ENCODE measurements around the gene TMEM266.

The TMEM266 gene

DNA sequence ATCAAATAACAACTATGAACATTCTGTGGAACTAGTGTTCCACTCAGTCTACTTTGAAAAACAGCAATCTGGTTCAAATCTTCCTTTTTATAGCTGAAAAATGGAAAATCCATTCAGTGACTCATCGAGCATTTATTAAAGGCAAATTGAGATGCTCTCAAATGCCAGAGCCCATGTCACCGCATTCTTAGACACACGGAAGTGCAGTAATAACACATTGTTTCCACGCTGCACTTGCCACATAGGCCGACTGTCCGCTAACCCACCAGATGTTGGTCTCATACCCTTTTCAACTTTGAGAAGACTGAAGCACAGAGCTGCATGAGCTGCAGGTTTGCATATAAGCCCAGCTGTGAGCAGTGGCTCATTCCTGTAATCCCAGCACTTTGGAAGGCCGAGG, 95.9 kb downstream of the TMEM266 start:
- Mint-ChIP-seq H3K4me3 (no peak overlapping the region), H3K36me3 (ENCODE audit: low read depth) (no peaks in the 10 kb centered on the region), H3K4me1 (ENCODE audit: low read depth) (peaks cover 31% of the 10 kb centered on the region), H3K9me3 (no peaks in the 10 kb centered on the region), H3K27ac (peak overlapping the region; percentile 61), H3K27me3 (peaks cover 8% of the 10 kb centered on the region)
- DNase-seq, result no peak

DNA sequence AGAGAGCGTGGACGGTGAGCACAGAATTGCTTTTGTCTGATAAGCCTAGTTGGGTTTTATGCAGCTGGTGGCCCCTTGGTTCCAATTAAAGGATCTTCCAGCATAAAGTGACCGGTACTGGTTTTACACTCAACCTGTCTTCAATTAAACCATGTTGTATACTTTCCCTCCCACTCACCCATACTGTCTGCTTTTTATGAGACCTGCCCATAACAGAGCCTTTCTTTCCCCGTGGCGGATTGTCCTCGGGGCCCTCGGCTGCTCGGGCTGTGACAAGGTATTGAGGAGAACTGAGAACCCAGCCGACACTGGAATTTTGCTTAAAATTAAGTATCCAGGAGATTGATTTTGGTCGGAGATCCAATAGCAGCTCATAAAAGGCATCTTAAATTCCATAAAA, 98.4 kb downstream of the TMEM266 start:
- no peak for DNase-seq
- peaks cover 8% of the 10 kb centered on the region for H3K27me3 Mint-ChIP-seq
- H3K4me1 Mint-ChIP-seq (ENCODE audit: low read depth), result peaks cover 17% of the 10 kb centered on the region
- no peaks in the 10 kb centered on the region for H3K9me3 Mint-ChIP-seq
- no peak overlapping the region for H3K4me3 Mint-ChIP-seq
- no peaks in the 10 kb centered on the region for H3K36me3 Mint-ChIP-seq (ENCODE audit: low read depth)
- no peak overlapping the region for H3K27ac Mint-ChIP-seq

DNA sequence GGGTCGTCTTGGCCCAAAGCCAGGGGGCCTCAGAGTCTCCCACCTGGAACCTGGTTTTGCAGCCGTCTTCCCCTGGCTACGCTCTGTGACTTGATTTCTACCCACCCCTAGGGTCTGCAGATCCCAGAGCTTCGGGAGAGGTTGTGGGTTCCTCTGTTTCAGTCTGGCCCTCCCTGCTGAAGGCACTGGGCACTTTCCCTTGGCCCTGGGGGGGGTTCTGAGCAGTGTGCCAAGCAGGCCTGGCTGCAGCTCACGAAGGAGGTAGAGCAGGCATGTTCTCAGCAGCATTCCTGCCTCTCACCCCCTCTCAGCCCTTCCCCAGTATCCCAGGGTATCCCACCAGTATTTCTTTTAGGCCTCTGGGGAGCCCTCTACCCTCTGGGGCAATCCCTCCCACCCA, 99.0 kb downstream of the TMEM266 start:
- Mint-ChIP-seq H3K9me3 (no peaks in the 10 kb centered on the region), H3K27ac (no peak overlapping the region), H3K4me3 (no peak overlapping the region), H3K27me3 (peaks cover 3% of the 10 kb centered on the region), H3K36me3 (ENCODE audit: low read depth) (no peaks in the 10 kb centered on the region), H3K4me1 (ENCODE audit: low read depth) (peaks cover 14% of the 10 kb centered on the region)
- DNase-seq, result no peak

DNA sequence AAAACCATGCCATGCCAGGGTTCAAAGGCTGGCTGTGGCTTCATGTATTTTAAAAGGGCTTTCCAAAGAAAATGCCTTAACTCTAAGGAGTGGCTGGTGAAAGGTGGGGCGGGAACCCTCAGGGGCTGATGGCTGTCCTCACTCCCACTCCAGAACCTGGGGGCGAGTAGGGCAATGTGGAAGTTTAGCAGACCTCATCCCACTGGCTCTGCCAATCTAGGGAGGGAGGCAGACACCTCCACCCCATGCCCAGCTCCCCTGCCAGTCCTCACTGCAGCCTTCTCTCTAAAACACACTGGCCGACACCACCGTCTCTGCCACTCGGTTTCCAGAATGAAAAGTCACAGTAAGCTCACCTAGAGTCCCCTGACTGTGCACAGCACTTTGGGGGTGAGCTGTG, 99.5 kb downstream of the TMEM266 start:
- peaks cover 2% of the 10 kb centered on the region for H3K27me3 Mint-ChIP-seq
- H3K4me1 Mint-ChIP-seq (ENCODE audit: low read depth), result peaks cover 14% of the 10 kb centered on the region
- no peak overlapping the region for H3K27ac Mint-ChIP-seq
- H3K9me3 Mint-ChIP-seq, result no peaks in the 10 kb centered on the region
- DNase-seq, result no peak
- no peak overlapping the region for H3K4me3 Mint-ChIP-seq
- no peaks in the 10 kb centered on the region for H3K36me3 Mint-ChIP-seq (ENCODE audit: low read depth)

DNA sequence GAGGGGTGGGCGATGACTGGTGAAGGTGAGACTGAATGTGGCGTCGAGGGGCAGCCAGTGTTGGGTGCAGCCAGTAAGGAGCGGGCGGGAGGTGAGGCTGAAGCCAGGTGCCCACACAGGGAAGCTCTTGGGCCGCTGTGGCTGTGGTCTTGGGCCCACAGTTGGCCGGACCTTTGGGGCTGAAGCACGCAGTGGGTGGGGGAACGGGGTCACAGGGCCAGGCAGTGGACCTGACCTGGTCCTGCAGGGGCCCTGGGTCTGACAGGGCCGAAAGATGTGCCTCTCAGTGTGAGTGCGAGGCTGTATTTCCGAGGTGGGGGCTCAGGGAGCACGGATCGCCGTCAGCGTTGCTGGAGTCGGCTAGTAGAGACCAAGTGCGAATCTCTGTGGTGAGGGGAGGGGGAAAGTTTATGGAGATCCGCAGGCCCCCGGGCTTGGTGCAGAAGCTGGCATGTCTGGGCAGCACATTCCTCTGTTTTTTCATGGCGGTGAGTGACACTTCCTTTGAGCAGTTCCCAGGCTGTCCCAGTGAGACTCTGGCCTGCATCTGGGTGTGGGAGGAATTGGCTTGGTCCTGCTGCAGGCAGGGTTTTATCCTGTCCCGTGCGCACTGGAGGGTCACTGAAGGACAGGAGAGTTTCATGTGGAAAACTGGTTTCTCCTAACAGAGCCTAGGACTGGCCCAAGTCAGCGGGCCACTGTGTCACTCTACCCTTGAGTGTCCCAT, 100.8 kb downstream of the TMEM266 start:
- Mint-ChIP-seq H3K36me3 (ENCODE audit: low read depth) (no peaks in the 10 kb centered on the region), H3K27me3 (no peaks in the 10 kb centered on the region), H3K4me3 (no peak overlapping the region), H3K27ac (no peak overlapping the region), H3K9me3 (no peaks in the 10 kb centered on the region), H3K4me1 (ENCODE audit: low read depth) (peaks cover 4% of the 10 kb centered on the region)
- no peak for DNase-seq

DNA sequence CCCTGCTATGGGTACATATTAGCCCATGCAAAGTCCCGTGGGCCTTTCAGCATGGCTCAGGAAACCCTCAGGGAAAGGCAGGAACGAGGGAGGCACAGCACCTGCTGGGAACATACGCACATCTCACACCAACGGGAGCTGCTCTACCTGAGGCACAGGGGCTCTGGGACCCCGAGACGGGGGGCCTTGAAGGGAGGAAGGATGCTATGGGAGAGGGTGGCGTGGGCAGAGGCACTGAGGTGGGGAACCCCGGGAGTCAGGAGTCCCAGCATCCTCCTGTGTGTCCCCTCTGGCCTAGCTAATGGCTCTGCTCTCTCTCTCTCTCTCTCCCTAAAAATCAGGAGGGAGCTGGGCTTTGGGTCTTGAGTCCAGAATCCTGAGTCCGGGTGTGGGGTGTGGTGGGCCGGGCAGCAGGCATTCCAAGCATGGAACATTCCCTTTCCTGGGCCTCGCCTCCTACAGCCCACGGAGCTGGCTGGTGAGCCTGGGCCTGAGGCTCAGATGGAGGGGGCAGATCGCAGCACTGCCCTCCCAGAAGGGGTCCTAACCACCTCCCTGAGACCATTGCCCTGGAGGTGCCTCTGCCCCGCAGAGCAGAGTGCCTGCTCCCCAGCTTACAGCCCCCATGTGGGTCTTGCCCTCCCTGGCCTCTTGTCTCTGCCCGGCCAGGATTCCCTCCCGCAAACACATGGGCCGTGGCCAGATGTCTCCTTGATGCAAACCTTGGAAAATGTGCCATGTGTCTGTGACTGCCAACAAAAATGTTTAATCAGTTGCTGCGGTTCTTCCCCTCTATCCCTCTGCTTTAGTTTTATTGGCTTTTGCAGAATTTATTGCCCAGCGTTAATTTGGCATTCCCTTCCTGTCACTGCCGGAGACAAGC, 101.6 kb downstream of the TMEM266 start:
- no peaks in the 10 kb centered on the region for H3K27me3 Mint-ChIP-seq
- H3K9me3 Mint-ChIP-seq, result no peaks in the 10 kb centered on the region
- H3K27ac Mint-ChIP-seq, result no peak overlapping the region
- H3K36me3 Mint-ChIP-seq (ENCODE audit: low read depth), result no peaks in the 10 kb centered on the region
- no peak for DNase-seq
- no peak overlapping the region for H3K4me3 Mint-ChIP-seq
- H3K4me1 Mint-ChIP-seq (ENCODE audit: low read depth), result no peaks in the 10 kb centered on the region

DNA sequence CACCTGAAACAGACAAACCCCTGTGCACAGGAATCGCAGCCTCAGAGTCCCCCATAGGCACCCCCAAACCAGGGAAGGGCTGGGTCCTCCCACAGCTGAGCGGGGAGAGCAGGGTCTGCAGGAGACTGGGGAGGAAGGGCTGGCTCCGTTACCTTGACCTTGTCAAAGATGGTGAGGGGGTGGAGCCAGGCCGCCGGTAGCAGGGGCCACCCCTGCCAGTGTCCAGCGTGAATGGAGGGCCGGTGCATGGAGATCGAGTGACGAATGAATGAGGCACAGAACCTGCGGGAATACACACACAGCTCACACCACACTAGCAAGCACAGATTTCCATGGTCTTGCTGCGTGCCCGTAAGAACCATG, 102.2 kb downstream of the TMEM266 start:
- H3K9me3 Mint-ChIP-seq, result no peaks in the 10 kb centered on the region
- H3K36me3 Mint-ChIP-seq (ENCODE audit: low read depth), result no peaks in the 10 kb centered on the region
- H3K27me3 Mint-ChIP-seq, result no peaks in the 10 kb centered on the region
- H3K4me1 Mint-ChIP-seq (ENCODE audit: low read depth), result no peaks in the 10 kb centered on the region
- no peak overlapping the region for H3K4me3 Mint-ChIP-seq
- H3K27ac Mint-ChIP-seq, result no peak overlapping the region
- no peak for DNase-seq

DNA sequence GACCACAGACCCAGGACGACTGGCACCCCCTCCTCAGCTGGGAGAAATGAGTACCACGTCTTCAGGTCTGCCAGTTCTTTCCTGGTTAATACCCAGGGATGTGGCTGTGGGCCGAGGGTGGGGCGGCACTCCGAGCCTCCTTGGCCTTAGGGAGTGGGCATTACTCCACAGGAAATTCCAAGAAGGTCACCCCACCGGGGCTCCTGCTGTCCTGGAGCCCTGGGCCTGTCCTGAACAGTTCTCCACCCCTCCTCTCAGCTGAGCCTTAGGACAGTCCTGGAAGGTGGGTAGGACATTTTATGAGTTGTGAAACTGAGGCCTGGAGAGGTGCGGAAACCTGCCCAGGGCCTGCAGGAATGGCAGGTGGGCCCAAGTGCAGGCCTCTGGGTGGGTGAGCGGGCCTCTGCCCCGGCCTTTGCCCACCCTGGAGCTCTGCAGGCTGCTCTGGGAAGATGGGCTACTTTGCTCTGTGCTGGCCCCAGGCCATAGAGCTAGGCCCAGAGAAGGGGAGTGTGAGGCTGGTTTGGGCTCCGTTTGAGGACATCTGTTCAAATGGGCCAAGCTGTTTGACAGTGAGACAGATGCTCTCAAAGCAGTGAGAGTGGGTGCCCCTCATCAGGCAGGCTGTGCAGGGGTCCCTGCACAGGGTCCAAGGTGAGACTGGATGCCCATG, 103.1 kb downstream of the TMEM266 start:
- Mint-ChIP-seq H3K27ac (no peak overlapping the region), H3K4me3 (no peak overlapping the region), H3K36me3 (ENCODE audit: low read depth) (no peaks in the 10 kb centered on the region), H3K9me3 (no peaks in the 10 kb centered on the region), H3K27me3 (no peaks in the 10 kb centered on the region), H3K4me1 (ENCODE audit: low read depth) (no peaks in the 10 kb centered on the region)
- no peak for DNase-seq

DNA sequence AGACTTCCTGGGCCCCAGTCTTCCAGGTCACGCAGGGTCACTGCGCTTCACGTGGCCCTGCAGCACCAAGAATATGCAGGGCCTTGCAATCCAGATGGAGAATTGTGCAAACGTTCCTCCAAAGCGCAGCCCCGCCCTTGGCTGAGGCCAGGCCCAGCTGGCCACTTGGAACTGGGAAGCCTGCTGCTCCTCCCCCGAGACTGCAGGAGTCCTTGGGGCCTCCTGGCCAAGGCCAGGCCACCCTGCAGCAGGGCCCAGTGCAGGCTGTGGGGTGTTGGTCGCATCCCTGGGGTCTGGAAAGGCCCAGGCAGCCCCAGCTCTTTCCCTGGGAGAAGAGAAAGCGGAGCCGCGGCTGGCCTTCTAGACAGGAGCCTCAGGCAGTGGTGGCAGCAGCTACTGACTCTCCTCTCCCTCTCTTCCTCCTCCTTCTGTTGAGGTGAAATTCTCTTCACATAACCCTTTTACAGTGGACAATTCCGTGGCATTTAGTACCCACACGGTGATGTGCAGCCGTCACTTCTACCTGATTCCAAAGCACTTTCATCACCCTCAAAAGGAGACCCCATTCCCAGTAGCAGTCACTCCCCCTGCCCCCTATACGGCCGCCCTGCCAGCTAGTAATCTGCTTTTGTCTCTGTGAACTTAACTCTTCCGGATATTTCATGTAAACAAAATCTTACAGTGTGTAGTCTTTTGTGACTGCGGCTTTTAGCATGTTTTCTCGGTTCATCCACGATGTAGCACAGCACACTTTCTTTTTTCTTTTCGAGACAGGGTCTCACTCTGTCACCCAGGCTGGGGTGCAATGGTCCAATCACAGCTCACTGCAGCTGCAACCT, 103.9 kb downstream of the TMEM266 start:
- H3K4me3 Mint-ChIP-seq, result no peak overlapping the region
- H3K4me1 Mint-ChIP-seq (ENCODE audit: low read depth), result no peaks in the 10 kb centered on the region
- H3K9me3 Mint-ChIP-seq, result no peaks in the 10 kb centered on the region
- DNase-seq, result no peak
- H3K27me3 Mint-ChIP-seq, result no peaks in the 10 kb centered on the region
- H3K36me3 Mint-ChIP-seq (ENCODE audit: low read depth), result no peaks in the 10 kb centered on the region
- H3K27ac Mint-ChIP-seq, result no peak overlapping the region

DNA sequence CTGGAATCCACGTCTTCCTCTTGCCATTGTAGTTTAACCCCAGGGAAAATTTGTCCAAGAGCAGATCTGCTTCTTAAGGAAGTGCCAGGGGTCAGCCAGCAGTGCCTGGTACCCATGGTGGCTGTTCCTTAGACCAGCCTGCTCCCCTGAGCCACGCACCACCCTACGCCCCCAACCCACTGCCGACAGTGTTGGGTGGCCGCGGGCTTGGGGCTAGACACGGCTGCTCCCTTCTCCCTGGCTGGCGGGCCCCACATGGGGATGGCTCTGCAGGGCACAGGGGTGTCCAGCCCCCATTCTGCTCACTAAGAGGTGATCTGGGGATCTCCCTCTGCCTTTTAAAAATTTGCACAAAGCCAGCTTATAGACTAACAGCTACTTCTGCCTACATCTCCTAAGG, 104.8 kb downstream of the TMEM266 start:
- no peaks in the 10 kb centered on the region for H3K36me3 Mint-ChIP-seq (ENCODE audit: low read depth)
- no peak overlapping the region for H3K27ac Mint-ChIP-seq
- H3K4me3 Mint-ChIP-seq, result no peak overlapping the region
- no peaks in the 10 kb centered on the region for H3K4me1 Mint-ChIP-seq (ENCODE audit: low read depth)
- H3K9me3 Mint-ChIP-seq, result no peaks in the 10 kb centered on the region
- no peak for DNase-seq
- no peaks in the 10 kb centered on the region for H3K27me3 Mint-ChIP-seq

DNA sequence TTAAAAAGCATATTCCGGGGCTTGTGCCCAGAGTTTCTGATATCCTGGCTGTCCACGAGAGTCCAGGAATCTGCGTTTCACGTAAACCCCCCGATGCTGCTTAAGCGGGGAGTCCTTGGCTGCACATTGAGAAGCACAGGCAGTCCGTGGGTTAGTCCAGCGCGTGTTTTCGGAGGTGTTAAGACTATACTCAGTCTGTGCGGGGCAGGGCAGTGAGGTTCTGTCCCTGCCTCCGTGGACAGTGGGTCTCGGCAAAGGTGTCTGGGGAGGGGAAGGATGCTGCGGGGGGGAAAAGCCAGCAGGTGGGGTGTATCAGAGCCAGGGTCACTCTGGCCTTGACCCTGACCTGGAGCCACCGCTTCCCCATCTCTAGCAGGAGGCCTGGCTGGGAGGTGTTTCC, 106.2 kb downstream of the TMEM266 start:
- no peaks in the 10 kb centered on the region for H3K9me3 Mint-ChIP-seq
- H3K27me3 Mint-ChIP-seq, result no peaks in the 10 kb centered on the region
- H3K36me3 Mint-ChIP-seq (ENCODE audit: low read depth), result no peaks in the 10 kb centered on the region
- no peak overlapping the region for H3K4me3 Mint-ChIP-seq
- DNase-seq, result no peak
- H3K27ac Mint-ChIP-seq, result no peak overlapping the region
- no peaks in the 10 kb centered on the region for H3K4me1 Mint-ChIP-seq (ENCODE audit: low read depth)

DNA sequence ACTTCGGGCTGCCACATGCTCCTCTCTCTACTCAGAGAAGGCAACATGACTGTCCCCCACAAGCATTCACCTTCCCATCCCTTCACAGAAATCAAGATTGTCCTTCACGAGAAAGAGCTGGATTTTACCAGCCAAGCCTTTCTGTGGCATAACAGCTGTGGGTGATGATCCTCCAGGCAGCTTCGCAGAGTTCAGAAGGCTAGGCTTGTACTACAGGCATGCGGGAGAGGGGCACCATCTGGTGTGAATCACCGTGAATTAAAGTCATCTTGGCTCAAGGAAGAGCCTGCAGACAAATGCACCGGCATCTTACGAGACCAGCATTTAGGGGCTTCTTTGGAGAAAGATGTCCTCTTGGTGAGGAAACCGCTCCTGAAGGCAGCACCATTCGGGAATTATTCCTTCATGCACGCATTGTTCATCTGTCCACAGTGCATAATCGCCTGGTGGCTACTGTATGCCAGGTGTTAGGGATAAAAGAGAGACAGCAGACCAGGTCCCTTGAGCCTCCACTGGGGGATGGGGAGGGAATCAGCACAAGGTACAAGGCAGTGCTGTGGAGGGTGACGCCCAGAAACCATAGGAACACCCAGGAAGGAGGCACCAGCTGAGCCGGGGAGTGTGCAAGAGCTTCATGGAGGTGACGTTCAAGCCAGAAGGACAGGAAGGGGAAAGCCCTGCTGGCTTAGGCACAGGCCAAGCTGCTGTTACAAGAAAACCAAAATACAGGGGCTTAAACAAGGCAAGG, 108.6 kb downstream of the TMEM266 start:
- H3K27ac Mint-ChIP-seq, result no peak overlapping the region
- DNase-seq, result no peak
- no peaks in the 10 kb centered on the region for H3K9me3 Mint-ChIP-seq
- peaks cover 6% of the 10 kb centered on the region for H3K27me3 Mint-ChIP-seq
- H3K4me3 Mint-ChIP-seq, result no peak overlapping the region
- no peaks in the 10 kb centered on the region for H3K36me3 Mint-ChIP-seq (ENCODE audit: low read depth)
- H3K4me1 Mint-ChIP-seq (ENCODE audit: low read depth), result no peaks in the 10 kb centered on the region

DNA sequence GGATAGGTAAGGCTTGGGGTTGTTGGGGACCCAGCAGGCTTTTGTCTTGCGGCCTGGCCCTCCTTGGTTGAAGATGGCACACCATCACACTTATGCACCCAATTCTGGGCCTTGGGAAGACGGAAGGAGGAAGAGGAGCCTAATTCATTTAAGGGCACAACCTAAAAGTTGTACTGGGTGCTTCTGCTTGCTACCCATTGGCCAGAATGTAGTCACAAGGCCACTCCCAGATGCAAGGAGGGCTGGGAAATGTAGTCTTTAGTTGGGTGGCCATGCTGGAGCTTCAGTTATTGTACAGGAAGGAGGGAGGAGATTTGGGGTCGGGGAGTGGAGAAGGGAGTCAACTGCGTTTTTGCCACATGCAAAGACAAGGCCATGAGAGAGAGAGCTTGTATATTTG, 109.2 kb downstream of the TMEM266 start:
- Mint-ChIP-seq H3K27me3 (peaks cover 6% of the 10 kb centered on the region), H3K9me3 (no peaks in the 10 kb centered on the region), H3K27ac (no peak overlapping the region), H3K4me1 (ENCODE audit: low read depth) (no peaks in the 10 kb centered on the region), H3K4me3 (no peak overlapping the region), H3K36me3 (ENCODE audit: low read depth) (no peaks in the 10 kb centered on the region)
- DNase-seq, result no peak

Data from activated T-cell treated with anti-CD3 and anti-CD28 coated beads, Interleukin-2, amount 50 U/mL, for 24 hours (primary cell).